Measurements from ENCODE around the gene MFN2. TPM values are rescaled to one million over a fixed set of nuclear protein-coding genes. Genes with fewer than 3 reads are reported as not detected.

Gene MFN2
- total RNA-seq, 1 donor from 2014 or later = 29.6 TPM

- Mint-ChIP-seq H3K27ac (no peak overlapping the region), H3K9me3 (no peaks in the 10 kb centered on the region), H3K36me3 (peaks cover 10% of the 10 kb centered on the region), H3K4me3 (no peak overlapping the region), H3K27me3 (ENCODE audit: insufficient read depth, low read depth) (peaks cover 2% of the 10 kb centered on the region), H3K4me1 (no peaks in the 10 kb centered on the region)
- Histone ChIP-seq H3K27ac (no peak overlapping the region), H3K4me1 (no peaks in the 10 kb centered on the region), H3K4me3 (no peak overlapping the region), H3K27me3 (no peaks in the 10 kb centered on the region), H3K9ac (no peak overlapping the region), H4K20me1 (ENCODE audit: low read depth) (no peaks in the 10 kb centered on the region), H3K79me2 (ENCODE audit: low read depth) (no peaks in the 10 kb centered on the region), H3K36me3 (no peaks in the 10 kb centered on the region), H3K4me2 (no peak overlapping the region), H3F3A (ENCODE audit: low read depth) (no peaks in the 10 kb centered on the region), H3K9me3 (ENCODE audit: low read depth) (no peaks in the 10 kb centered on the region), H2AFZ (replicated peaks) (no peak overlapping the region)
- DNase-seq (ENCODE audit: low spot score) = no peak
- no peak for TF ChIP-seq EZH2 (IDR thresholded peaks at IDR 0.05)
- TF ChIP-seq EZH2phosphoT487 (IDR thresholded peaks at IDR 0.05) = no peak
- TF ChIP-seq, protein P1, sequence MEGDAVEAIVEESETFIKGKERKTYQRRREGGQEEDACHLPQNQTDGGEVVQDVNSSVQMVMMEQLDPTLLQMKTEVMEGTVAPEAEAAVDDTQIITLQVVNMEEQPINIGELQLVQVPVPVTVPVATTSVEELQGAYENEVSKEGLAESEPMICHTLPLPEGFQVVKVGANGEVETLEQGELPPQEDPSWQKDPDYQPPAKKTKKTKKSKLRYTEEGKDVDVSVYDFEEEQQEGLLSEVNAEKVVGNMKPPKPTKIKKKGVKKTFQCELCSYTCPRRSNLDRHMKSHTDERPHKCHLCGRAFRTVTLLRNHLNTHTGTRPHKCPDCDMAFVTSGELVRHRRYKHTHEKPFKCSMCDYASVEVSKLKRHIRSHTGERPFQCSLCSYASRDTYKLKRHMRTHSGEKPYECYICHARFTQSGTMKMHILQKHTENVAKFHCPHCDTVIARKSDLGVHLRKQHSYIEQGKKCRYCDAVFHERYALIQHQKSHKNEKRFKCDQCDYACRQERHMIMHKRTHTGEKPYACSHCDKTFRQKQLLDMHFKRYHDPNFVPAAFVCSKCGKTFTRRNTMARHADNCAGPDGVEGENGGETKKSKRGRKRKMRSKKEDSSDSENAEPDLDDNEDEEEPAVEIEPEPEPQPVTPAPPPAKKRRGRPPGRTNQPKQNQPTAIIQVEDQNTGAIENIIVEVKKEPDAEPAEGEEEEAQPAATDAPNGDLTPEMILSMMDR (IDR thresholded peaks at IDR 0.05) = no peak
Observed at GRCh38 chr1:11955221-11955620, 25.0 kb upstream of the MFN2 start.

DNA sequence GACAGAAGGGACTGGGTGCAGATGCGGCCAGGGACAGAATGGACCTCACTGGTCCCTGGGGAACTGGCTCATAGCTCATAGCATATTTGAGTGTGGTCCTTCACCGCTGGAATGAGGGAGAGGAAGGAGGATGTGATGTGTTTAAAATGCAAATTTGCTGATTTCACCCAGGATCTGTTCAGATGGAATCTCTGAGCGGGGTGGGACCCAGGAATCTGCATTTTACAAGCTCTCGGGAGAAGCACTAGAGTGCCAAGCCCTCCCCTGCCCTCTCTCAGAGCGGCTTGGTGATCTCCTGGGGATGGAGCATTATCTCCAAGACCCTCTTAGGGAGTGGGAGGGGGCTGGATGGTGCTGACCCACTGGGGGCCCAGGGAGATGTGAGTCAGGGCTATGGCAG lies 22.8 kb upstream of the MFN2 start:
- no peak overlapping the region for H3K27ac Mint-ChIP-seq

GRCh38 chr1:11957897-11958296 lies 22.3 kb upstream of the MFN2 start:
- no peaks in the 10 kb centered on the region for H3K27me3 Mint-ChIP-seq (ENCODE audit: insufficient read depth, low read depth)
- Histone ChIP-seq H2AFZ (replicated peaks) (no peak overlapping the region), H3K27ac (no peak overlapping the region), H3K9ac (no peak overlapping the region), H3K4me3 (no peak overlapping the region), H3K79me2 (ENCODE audit: low read depth) (no peaks in the 10 kb centered on the region), H4K20me1 (ENCODE audit: low read depth) (no peaks in the 10 kb centered on the region), H3K27me3 (no peaks in the 10 kb centered on the region), H3K36me3 (no peaks in the 10 kb centered on the region), H3K9me3 (ENCODE audit: low read depth) (no peaks in the 10 kb centered on the region), H3K4me1 (no peaks in the 10 kb centered on the region), H3F3A (ENCODE audit: low read depth) (no peaks in the 10 kb centered on the region), H3K4me2 (no peak overlapping the region)
- H3K36me3 Mint-ChIP-seq = peaks cover 8% of the 10 kb centered on the region
- H3K4me1 Mint-ChIP-seq = no peaks in the 10 kb centered on the region
- no peak for DNase-seq (ENCODE audit: low spot score)
- no peak for TF ChIP-seq EZH2 (IDR thresholded peaks at IDR 0.05)
- TF ChIP-seq, protein P1 (IDR thresholded peaks at IDR 0.05) = no peak
- TF ChIP-seq EZH2phosphoT487 (IDR thresholded peaks at IDR 0.05) = no peak
- H3K4me3 Mint-ChIP-seq = no peak overlapping the region
- H3K9me3 Mint-ChIP-seq = no peaks in the 10 kb centered on the region
- no peak overlapping the region for H3K27ac Mint-ChIP-seq

More for the DNA sequence above, 22.8 kb upstream of the MFN2 start:
- Histone ChIP-seq H3K4me1 (no peaks in the 10 kb centered on the region), H3K27ac (no peak overlapping the region), H3K4me3 (no peak overlapping the region), H2AFZ (replicated peaks) (no peak overlapping the region), H3F3A (ENCODE audit: low read depth) (no peaks in the 10 kb centered on the region), H3K36me3 (no peaks in the 10 kb centered on the region), H3K79me2 (ENCODE audit: low read depth) (no peaks in the 10 kb centered on the region), H3K9ac (no peak overlapping the region), H3K27me3 (no peaks in the 10 kb centered on the region), H4K20me1 (ENCODE audit: low read depth) (no peaks in the 10 kb centered on the region), H3K9me3 (ENCODE audit: low read depth) (no peaks in the 10 kb centered on the region), H3K4me2 (no peak overlapping the region)
- H3K36me3 Mint-ChIP-seq = peaks cover 8% of the 10 kb centered on the region
- H3K4me1 Mint-ChIP-seq = no peaks in the 10 kb centered on the region
- H3K27me3 Mint-ChIP-seq (ENCODE audit: insufficient read depth, low read depth) = no peaks in the 10 kb centered on the region
- H3K9me3 Mint-ChIP-seq = no peaks in the 10 kb centered on the region
- TF ChIP-seq, protein P1 (IDR thresholded peaks at IDR 0.05) = no peak
- TF ChIP-seq EZH2phosphoT487 (IDR thresholded peaks at IDR 0.05) (no peak), EZH2 (IDR thresholded peaks at IDR 0.05) (no peak)
- no peak overlapping the region for H3K4me3 Mint-ChIP-seq
- DNase-seq (ENCODE audit: low spot score) = no peak
